ENCODE results near the gene JAM3. TPM values are rescaled to one million over a fixed set of nuclear protein-coding genes. Genes with fewer than 3 reads are reported as not detected.

Gene JAM3
- total RNA-seq, 1 experiment from 2014 or later = 36.5 TPM

DNA sequence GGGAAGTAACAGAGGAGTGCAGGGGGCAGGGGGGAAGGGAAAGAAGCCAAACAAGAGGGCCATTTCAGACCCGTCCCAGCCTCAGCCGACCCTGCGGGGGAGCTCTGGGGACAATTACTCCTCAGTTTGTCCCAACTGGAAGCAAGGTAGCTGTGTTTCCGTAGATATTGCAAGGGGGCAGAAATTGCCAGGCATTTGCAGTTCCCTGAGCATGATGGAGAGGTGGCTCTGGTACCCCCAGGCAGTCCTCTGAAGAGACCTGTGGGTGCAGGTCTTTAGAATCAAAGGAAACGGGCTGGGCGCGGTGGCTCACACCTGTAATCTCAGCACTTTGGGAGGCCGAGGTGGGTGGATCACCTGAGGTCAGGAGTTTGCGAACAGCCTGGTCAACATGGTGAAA is 13.8 kb upstream of the JAM3 start:
- Histone ChIP-seq H3K56ac (ENCODE audit: insufficient read length, low read depth, low read length) (no peak overlapping the region), H2BK120ac (ENCODE audit: low read depth, low read length, poor library complexity, severe bottlenecking) (no peak overlapping the region), H3K9ac (ENCODE audit: extremely low read depth, insufficient read length, low read length) (no peak overlapping the region), H3K79me2 (ENCODE audit: insufficient read depth, low read length) (no peaks in the 10 kb centered on the region), H3K9me3 (ENCODE audit: control insufficient read depth, low read depth, low read length) (no peaks in the 10 kb centered on the region), H2BK15ac (ENCODE audit: low read depth, low read length) (no peak overlapping the region), H3K27me3 (ENCODE audit: insufficient read depth, low read length) (no peaks in the 10 kb centered on the region), H4K91ac (ENCODE audit: insufficient read length, low read depth, low read length) (no peak overlapping the region), H4K5ac (ENCODE audit: insufficient read length, low read depth, low read length) (no peak overlapping the region), H3K4me1 (ENCODE audit: insufficient read depth, low read length) (peaks cover 3% of the 10 kb centered on the region; the same call in 1 of the 2 replicates), H3K18ac (ENCODE audit: insufficient read length, low read depth, low read length) (no peak overlapping the region), H3K4ac (ENCODE audit: low read depth, low read length) (no peak overlapping the region), H2AFZ (ENCODE audit: low read length) (no peak overlapping the region), H3K23ac (ENCODE audit: insufficient read length, low read depth, low read length) (no peak overlapping the region), H2BK12ac (ENCODE audit: insufficient read length, low read depth, low read length) (no peak overlapping the region), H3T11ph (ENCODE audit: low read length) (no peak overlapping the region), H3K4me2 (ENCODE audit: insufficient read depth, insufficient read length, low read length) (no peak overlapping the region), H2BK20ac (ENCODE audit: low read depth, low read length, poor library complexity, severe bottlenecking) (no peak overlapping the region), H2AK5ac (ENCODE audit: insufficient read length, low read length) (no peak overlapping the region), H3K23me2 (ENCODE audit: insufficient read length, low read depth, low read length, poor library complexity, severe bottlenecking) (peaks cover 6% of the 10 kb centered on the region), H3K27ac (ENCODE audit: insufficient read length, low read depth, low read length) (no peak overlapping the region), H4K20me1 (ENCODE audit: control insufficient read depth, insufficient read depth, insufficient read length) (no peaks in the 10 kb centered on the region), H3K14ac (ENCODE audit: insufficient read depth, low read length) (no peak overlapping the region), H2BK5ac (ENCODE audit: insufficient read length, low read length) (no peak overlapping the region), H3K79me1 (ENCODE audit: insufficient read depth, low read depth, low read length, poor library complexity, severe bottlenecking) (no peaks in the 10 kb centered on the region), H4K8ac (replicated peaks; ENCODE audit: insufficient read length, low read depth, low read length) (no peak overlapping the region)
- no peaks in the 10 kb centered on the region for H3K36me3 Mint-ChIP-seq (ENCODE audit: insufficient read depth in 1 of 3, low read depth in 3 of 3)
- no peaks in the 10 kb centered on the region for H3K9me3 Mint-ChIP-seq
- WGBS (ENCODE audit: extremely low coverage, insufficient read length, low lambda C conversion rate) = no CpG with 5 or more reads among the region's 9 CpGs
- no peak for DNase-seq
- no peak overlapping the region for H3K4me3 Mint-ChIP-seq
- peaks cover 22% of the 10 kb centered on the region for H3K27me3 Mint-ChIP-seq (ENCODE audit: low read depth)
- no peak overlapping the region; a peak in 1 of 7 replicates for H3K27ac Mint-ChIP-seq
- no peak for TF ChIP-seq CTCF (conservative IDR thresholded peaks at IDR 0.05)
- H3K4me1 Mint-ChIP-seq = peaks cover 22 to 27% of the 10 kb centered on the region in 2 experiments

Measured in H9 (cell line).